Heart right ventricle (tissue), 16 donors: ENCODE results near the gene MTMR10. TPM values are rescaled to one million over a fixed set of nuclear protein-coding genes. Genes with fewer than 3 reads are reported as not detected.

ENCODE experiments used
- ATAC-seq, 8 donors: fragments of 200-7000 bp; cut with Tn5 transposase; one replicate each; pipeline ENCODE4 v1.9.1; 2020; ENCODE audit warnings: mild to moderate bottlenecking in 8 of 8, moderate library complexity in 8 of 8, moderate number of reproducible peaks in 1 of 8
- DNase-seq, 2 donors: peaks; one replicate each; pipeline ENCODE4 v3.0.0-alpha.2; 2020
- H3K27ac ChIP-seq, 10 donors: fragments of 200-600 bp; sonication (generic) in 2 of 10; one replicate each; pipeline versions ENCODE4 v1.5.0 to v1.8.0; 2020 to 2022; ENCODE audit warnings: mild to moderate bottlenecking in 3 of 10
- H3K27me3 ChIP-seq, 7 donors: fragments of 200-600 bp; one replicate each; pipeline ENCODE4 v1.8.0; 2021 to 2022; ENCODE audit warnings: mild to moderate bottlenecking in 2 of 7
- H3K36me3 ChIP-seq, 9 donors: fragments of 200-600 bp; sonication (generic) in 1 of 9; one replicate each; pipeline versions ENCODE4 v1.5.0 to v1.8.0; 2020 to 2022; ENCODE audit warnings: mild to moderate bottlenecking in 2 of 9
- H3K4me1 ChIP-seq, 9 donors: fragments of 200-600 bp; sonication (generic) in 1 of 9; one replicate each; pipeline versions ENCODE4 v1.5.0 to v1.8.0; 2020 to 2022; ENCODE audit warnings: mild to moderate bottlenecking in 4 of 9
- H3K4me3 ChIP-seq, 10 donors: fragments of 200-600 bp; sonication (generic) in 2 of 10; one replicate each; pipeline versions ENCODE4 v1.5.0 to v1.8.0; 2020 to 2022; ENCODE audit warnings: mild to moderate bottlenecking in 7 of 10, moderate library complexity in 2 of 10
- H3K9me3 ChIP-seq, 11 donors: fragments of 200-600 bp in 10 of 11; sonication (generic) in 2 of 11; one replicate each; pipeline versions ENCODE4 v1.5.0 to v1.8.0; 2013 to 2022; ENCODE audit warnings: mild to moderate bottlenecking in 2 of 11, control low read depth in 1 of 11, moderate library complexity in 1 of 11
- CTCF ChIP-seq, 9 donors: fragments of 200-600 bp; sonication (generic) in 2 of 9; IDR thresholded peaks; one replicate each; pipeline versions ENCODE4 v1.5.0 to v1.8.0; 2021 to 2022; ENCODE audit warnings: antibody characterized with exemption in 9 of 9, mild to moderate bottlenecking in 5 of 9, moderate library complexity in 1 of 9
- WGBS, 2 donors: extraction: QIAGEN DNeasy Blood & Tissue Kit; methylation state at CpG; one replicate each; pipeline ENCODE4 v1.1.7; 2013; ENCODE audit warnings: inconsistent platforms in 1 of 2; 5-methylcytosine and 5-hydroxymethylcytosine counted together
- intact Hi-C, 10 donors: fragments of 100-400 bp; cut with DNase I; formaldehyde crosslinking; loops; one replicate each; pipeline versions ENCODE4 v1.11.1 to v1.14.2; 2022
- polyA plus RNA-seq, 2 donors: library from polyadenylated mRNA; stranded (reverse); fragments of 200-250 nt; gene quantifications; one replicate each; pipeline ENCODE4 v1.2.3, GENCODE V29; 2013
- total RNA-seq, 10 donors: library from RNA; stranded (reverse); fragmentation: NEBNext Ultra II Directional in 3 of 10; extraction: Animal tissue kit (Norgen Biotek cat#: 25700) in 3 of 10; gene quantifications; one replicate each; pipeline versions ENCODE4 v1.2.1 to v1.2.4, GENCODE V29; 2021 to 2023
- donor health status: Arrhythmogenic right ventricular cardiomyopathy.
- donor health status: ischemic (EF 13 %, LVEDD 7.1; RV severe dilation, severe dysfunction).
- donor health status: healthy with polysubstance abuse.
- donor health status: DM: no; HTN: yes; CAD: no.
- donor health status: DM: no; HTN: no; CAD: no.
- donor health status: ischemic (EF 25% LVEDD 6.9; RV normal size, moderate dysfunction).
- donor health status: ischemic (EF 25% LVEDD 5.7; RV mildly dilated, moderate dysfunction).
- donor health status: healthy.
- donor health status: DM: yes; HTN: yes; CAD: no.
- donor health status: Ischemic cardiomyopathy.
- donor health status: ischemic (EF 35%, LVEDD 5.7; RV mildly dilated, moderate dysfunction).
- donor health status: nonischemic (EF 11% LVEDD 7.7; RV severe dilation, severe dysfunction).
- donor health status: DM: yes; HTN: yes; CAD: no.
- donor health status: PGD.
- donor health status: ischemic (EF 29% LVEDD 5.4; RV normal size, mild dysfunction).
- donor health status: nonischemic (EF 23%, LVEDD 6.1; RV moderate dilation, normal function).

MTMR10 gene
- total and polyA plus RNA-seq, 12 donors = 9.4 to 50.1 (median 29.2) TPM

- no peak overlapping the region for H3K4me3 ChIP-seq
- no peak for ATAC-seq
- intact Hi-C loops = loop anchor here in 1 of 10 donors (10.0 kb wide), 1 partner anchor 155 kb away; no protein-coding TSS in a partner anchor
Observed at GRCh38 chr15:30969724-30970123, 21.7 kb downstream of the MTMR10 start.

GRCh38 chr15:30963681-30964080 is 27.7 kb downstream of the MTMR10 start:
- DNase-seq (no peak), ATAC-seq (no peak)
- no peaks in the 10 kb centered on the region for H3K27me3 ChIP-seq
- H3K4me3 ChIP-seq = no peak overlapping the region
- intact Hi-C loops = loop anchor here in 1 of 10 donors (5.0 kb wide), 1 partner anchor 164 kb away; no protein-coding TSS in a partner anchor
- H3K9me3 ChIP-seq = no peaks in the 10 kb centered on the region
- H3K27ac ChIP-seq = no peak overlapping the region
- 83 to 89% methylated on average over 3 of the region's 3 CpGs for WGBS, 2 donors
- no peak for TF ChIP-seq CTCF (IDR thresholded peaks at IDR 0.05)
- peaks cover 0 to 18% (median 14%) of the 10 kb centered on the region in 9 donors for H3K4me1 ChIP-seq
- peaks cover 0 to 96% (median 31%) of the 10 kb centered on the region in 9 donors for H3K36me3 ChIP-seq

More at GRCh38 chr15:30969724-30970123, 21.7 kb downstream of the MTMR10 start:
- no peak for DNase-seq
- no peaks in the 10 kb centered on the region for H3K27me3 ChIP-seq
- H3K27ac ChIP-seq = no peak overlapping the region
- H3K36me3 ChIP-seq = peaks cover 0 to 96% (median 32%) of the 10 kb centered on the region in 9 donors
- TF ChIP-seq CTCF (IDR thresholded peaks at IDR 0.05) = no peak
- H3K9me3 ChIP-seq = no peaks in the 10 kb centered on the region
- 77 to 80% methylated on average over 2 of the region's 2 CpGs for WGBS, 2 donors
- peaks cover 0 to 17% (median 0%) of the 10 kb centered on the region in 9 donors for H3K4me1 ChIP-seq

- DNase-seq = no peak
- H3K4me3 ChIP-seq = no peak overlapping the region
- H3K4me1 ChIP-seq = peaks cover 0 to 18% (median 14%) of the 10 kb centered on the region in 9 donors
- peaks cover 0 to 99% (median 39%) of the 10 kb centered on the region in 9 donors for H3K36me3 ChIP-seq
- no peaks in the 10 kb centered on the region for H3K9me3 ChIP-seq
- no peak for ATAC-seq
- TF ChIP-seq CTCF (IDR thresholded peaks at IDR 0.05) = no peak
- H3K27ac ChIP-seq = peak overlapping the region in 1 of 10 donors; percentile 2
- WGBS, 2 donors = 98 to 99% methylated on average over 3 of the region's 3 CpGs
- intact Hi-C loops = loop anchor here in 1 of 10 donors (5.0 kb wide), 1 partner anchor 165 kb away; no protein-coding TSS in a partner anchor
- no peaks in the 10 kb centered on the region for H3K27me3 ChIP-seq
Observed at GRCh38 chr15:30962659-30963058, 28.8 kb downstream of the MTMR10 start.

GRCh38 chr15:30962079-30962478 is 29.3 kb downstream of the MTMR10 start:
- H3K4me3 ChIP-seq = no peak overlapping the region
- peak overlapping the region in 2 of 10 donors; percentile 2 to 19 for H3K27ac ChIP-seq
- no peaks in the 10 kb centered on the region for H3K9me3 ChIP-seq
- no peaks in the 10 kb centered on the region for H3K27me3 ChIP-seq
- intact Hi-C loops = loop anchor here in 1 of 10 donors (5.0 kb wide), 1 partner anchor 165 kb away; no protein-coding TSS in a partner anchor
- ATAC-seq = peak in 5 of 8 donors; percentile 20 to 69 (median 42)
- peaks cover 0 to 18% (median 14%) of the 10 kb centered on the region in 9 donors for H3K4me1 ChIP-seq
- no peak for TF ChIP-seq CTCF (IDR thresholded peaks at IDR 0.05)
- no peak for DNase-seq
- H3K36me3 ChIP-seq = peaks cover 0 to 99% (median 37%) of the 10 kb centered on the region in 9 donors
